CD4-positive, alpha-beta T cell treated with Interleukin-6 at 100 ng/mL for 8 hours (primary cell): ENCODE measurements around the gene KDM4B.

Experiments
- DNase-seq: peaks from one replicate; pipeline ENCODE4 v3.0.0-alpha.2; 2020; ENCODE audit warnings: mixed read lengths, low spot score

Gene KDM4B

DNA sequence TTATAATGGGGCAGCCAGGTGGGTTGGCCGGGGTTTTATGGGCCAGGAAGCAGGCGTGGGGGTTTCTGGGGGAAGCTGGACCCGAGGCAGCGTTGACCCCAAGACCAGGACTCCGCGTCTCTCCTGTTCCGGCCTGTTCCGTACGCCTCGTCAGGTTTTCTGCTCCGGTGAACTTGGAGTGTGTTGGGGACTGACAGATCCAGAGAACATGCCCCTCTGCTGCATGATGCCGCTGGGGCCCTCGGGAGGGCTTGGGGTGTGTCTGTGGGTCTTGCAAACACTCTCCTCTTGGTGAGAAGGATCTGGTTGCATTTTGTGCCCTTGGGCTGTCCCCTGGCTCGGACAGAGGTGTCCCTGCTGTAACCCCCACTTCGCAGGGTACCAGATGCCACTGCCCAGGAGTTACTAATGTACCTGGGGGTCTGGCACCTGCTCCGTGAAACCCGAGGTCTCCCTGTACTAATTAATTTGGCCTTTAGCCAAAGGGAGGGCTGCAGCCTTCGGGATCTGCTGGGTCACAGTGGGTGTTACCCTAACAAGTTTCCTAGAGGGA, 15.6 kb downstream of the KDM4B start:
- DNase-seq, result no peak

DNA sequence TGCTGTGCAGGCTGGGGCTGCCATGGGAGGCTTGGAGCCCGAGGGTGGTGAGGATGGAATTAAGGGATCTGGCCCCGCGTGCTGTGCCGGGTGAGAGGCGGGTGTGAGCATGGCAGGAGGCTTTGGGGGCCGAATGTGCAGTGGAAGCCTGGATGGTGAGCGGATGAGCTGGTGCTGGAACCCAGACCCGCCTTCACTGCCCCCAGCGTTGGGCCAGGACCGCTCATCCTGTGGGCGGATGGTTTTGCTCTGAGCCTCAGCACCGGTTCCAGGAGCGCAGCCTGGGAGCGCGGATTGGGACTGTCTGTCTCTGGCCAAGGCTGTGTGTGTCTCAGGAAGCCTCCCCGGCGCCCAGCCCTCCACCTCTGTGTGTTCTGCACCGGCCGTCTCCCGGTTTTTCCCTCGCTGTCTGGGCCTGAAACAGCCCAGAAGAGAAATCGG, 16.7 kb downstream of the KDM4B start:
- DNase-seq, result no peak

- DNase-seq, result no peak
Measured at GRCh38 chr19:4986056-4986455, 17.1 kb downstream of the KDM4B start.

DNA sequence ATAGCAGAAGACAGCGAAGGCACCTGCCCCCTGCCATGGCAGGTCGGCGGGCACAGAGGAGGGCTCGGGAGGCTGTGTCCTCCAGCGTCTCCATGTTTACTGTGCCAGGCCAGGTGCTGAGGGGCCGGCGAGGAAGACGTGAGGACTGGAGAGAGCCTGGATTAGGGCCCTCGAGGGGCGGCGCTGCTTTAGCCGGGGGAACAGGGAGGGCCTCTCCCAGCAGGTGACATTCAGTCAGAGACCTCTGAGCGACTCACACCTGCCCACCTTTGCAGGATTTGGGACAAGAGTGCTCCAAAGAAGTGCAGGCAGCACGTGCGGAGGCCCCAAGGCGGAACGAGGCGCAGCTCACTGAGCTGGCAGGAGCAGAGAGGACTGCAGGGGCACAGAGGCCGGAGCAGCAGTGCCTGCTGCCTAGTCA, 17.6 kb downstream of the KDM4B start:
- DNase-seq, result no peak

GRCh38 chr19:4987256-4987655, 18.3 kb downstream of the KDM4B start:
- no peak for DNase-seq

- DNase-seq, result no peak
Measured at GRCh38 chr19:4987692-4988370, 18.9 kb downstream of the KDM4B start.

DNA sequence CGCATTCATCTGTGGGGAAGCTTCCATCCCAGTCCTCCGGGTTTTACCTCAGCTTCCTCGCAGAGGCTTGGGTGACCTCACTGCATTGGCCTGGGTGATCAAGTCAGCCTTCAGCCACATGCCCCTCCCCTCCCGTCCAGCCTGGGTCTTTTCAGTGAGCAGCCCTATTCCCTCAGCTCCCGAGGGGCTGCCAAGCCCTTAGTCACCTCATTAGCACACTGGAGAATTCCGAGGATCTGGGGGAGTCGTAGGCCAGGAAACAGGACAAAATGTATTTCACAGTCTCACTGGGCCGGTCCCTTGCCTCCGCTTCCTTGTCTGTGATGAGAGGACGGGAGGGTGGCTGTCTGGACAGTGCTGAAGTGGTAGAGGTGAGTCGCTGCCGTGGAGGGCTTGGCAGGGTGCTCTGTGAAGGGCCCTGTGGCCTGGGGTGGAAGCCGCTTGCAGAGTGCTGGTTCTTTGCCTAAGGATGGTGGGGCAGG, 19.9 kb downstream of the KDM4B start:
- no peak for DNase-seq

- no peak for DNase-seq
Measured at GRCh38 chr19:4990306-4990705, 21.4 kb downstream of the KDM4B start.

GRCh38 chr19:4991538-4991937, 22.6 kb downstream of the KDM4B start:
- DNase-seq, result no peak

GRCh38 chr19:4991996-4992698, 23.2 kb downstream of the KDM4B start:
- no peak for DNase-seq

DNA sequence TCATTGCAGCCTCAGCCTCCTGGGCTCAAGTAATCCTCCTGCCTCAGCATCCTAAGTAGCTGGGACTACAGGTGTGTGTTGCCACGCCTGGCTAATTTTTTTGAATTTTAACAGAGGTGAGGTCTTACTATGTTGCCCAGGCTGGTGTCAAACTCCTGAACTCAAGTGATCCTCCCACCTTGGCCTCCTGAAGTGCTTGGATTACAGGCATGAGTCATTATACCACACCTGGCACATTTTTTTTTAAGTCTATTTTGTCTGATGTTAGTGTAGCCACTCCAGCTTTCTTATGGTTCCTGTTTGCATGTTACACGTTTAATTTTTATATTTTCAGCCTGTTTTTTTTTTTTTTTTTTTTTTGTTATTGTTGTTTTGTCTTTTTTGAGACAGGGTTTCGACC, 24.8 kb downstream of the KDM4B start:
- no peak for DNase-seq

DNA sequence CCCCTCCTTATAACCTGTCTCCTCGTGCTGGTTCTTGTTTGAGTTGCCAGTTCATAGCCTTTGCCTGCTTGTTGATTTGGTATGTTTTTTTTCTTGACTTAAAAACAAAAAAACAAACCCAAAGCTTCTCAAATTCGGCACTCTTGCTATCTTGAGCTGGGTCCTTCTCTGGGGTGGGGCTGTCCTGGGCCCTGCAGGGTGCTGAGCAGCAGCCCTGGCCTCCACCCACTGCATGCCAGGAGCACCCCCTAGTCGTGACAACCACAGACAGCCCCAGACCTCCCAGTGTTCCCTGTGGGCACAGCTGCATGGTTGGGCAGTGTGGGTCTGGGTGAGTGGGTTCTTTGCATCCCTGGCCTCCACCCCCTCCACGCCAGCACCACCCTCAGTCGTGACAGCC, 27.8 kb downstream of the KDM4B start:
- no peak for DNase-seq

DNA sequence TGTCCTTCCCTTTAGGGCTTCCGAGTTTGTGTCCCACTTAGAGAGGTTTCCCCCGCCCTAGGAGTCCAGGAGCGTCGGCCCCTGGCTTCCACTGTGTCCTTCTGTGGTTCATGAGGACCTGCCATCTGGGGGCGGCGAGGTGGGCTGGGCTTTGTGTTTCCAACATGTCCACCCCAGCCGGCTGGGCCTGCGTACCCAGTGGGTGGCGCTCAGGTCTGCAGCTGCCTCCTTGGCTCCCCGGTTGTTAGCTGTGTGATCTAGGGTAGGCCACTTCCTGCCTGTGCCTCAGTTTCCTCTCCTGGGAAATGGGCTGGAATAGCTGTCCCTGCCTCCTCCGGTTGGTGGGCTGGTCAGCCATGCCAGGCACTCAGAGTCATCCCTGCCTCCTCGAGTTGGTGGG, 28.4 kb downstream of the KDM4B start:
- no peak for DNase-seq

DNA sequence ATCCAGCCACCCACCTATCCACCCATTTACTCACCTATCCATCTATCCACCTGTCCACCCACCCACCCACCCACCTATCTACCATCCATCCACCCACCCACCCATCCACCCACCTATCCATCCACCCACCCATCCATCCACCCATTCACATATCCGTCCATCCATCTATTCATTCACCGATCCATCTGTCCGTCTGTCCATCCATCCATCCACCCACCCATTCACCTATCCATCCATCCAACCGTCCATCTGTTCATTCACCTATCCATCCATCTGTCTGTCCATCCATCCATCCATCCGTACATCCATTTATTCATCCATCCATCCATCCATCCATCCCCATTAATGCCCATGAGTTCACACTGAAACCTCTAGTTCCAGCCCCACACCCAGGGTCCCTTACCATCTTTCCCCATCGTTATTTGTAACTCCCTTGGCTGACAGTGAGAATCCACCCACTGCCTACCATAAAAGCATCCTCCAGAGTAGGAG, 31.3 kb downstream of the KDM4B start:
- no peak for DNase-seq

DNA sequence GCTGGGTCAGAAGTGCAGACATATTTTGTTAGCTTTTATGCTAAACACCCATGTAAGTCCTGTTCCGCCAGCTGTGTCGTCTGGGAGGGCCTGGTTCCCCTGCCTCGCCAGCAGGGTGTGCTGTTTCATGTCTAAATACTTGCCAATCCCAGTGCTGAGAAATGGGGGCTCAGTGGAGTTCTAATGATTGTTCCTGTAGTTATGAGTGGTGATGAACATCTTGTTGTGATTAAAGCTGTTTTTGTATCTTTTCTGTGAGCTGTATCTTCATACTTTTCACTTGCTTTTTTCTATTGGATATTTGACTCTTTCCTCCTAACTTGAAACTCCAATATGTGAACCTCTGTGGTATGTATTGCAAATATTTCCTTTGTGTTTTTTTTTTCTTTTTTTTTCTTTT, 32.7 kb downstream of the KDM4B start:
- no peak for DNase-seq

GRCh38 chr19:5002143-5002542, 33.2 kb downstream of the KDM4B start:
- DNase-seq, result no peak

GRCh38 chr19:5003781-5004180, 34.9 kb downstream of the KDM4B start:
- DNase-seq, result no peak

- DNase-seq, result no peak
Measured at GRCh38 chr19:5005096-5005495, 36.2 kb downstream of the KDM4B start.

DNA sequence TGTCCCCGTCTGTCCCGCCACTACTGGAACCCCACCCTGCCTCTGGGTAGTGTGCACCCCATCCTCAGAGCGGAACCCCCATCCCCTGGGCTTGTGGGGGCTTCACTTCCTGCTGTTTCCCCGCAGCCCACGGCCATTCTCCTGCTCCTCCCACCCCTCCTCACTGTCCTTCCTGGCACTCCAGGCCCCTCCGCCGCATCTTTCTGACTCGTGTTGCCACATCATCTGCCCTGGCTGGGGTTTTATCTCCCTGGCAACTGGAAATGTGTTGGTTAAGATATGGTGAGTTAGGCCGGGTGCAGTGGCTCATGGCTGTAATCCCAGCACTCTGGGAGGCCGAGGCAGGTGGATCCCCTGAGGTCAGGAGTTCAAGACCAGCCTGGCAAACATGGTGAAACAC, 37.3 kb downstream of the KDM4B start:
- no peak for DNase-seq

DNA sequence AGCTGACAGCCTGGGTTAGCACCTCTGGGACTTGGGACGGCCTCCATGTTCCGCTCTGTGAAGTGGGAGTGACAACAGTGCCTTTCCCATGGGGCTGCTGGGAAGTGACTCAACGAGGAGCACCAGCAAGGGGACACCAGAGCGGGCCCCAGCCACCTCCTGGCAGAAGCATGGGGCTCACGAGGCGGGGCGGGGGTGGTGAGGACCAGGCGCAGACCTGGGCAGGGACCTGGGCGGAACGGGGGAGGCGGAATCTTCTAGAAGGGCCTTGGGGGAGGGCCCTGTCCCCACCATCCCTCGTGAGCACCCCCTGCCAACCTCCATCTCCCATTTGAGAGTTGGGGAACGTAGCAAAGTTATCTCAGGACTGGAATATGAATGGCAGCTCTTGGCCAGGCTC, 37.9 kb downstream of the KDM4B start:
- DNase-seq, result no peak

- no peak for DNase-seq
Measured at GRCh38 chr19:5011476-5012238, 42.7 kb downstream of the KDM4B start.

- no peak for DNase-seq
Measured at GRCh38 chr19:5012688-5013457, 44.0 kb downstream of the KDM4B start.
